ENCODE measurements around the gene RTP5. TPM values are rescaled to one million over a fixed set of nuclear protein-coding genes. Genes with fewer than 3 reads are reported as not detected.
A peak's percentile ranks its signal among the peaks of the same experiment; 100 is the strongest.
"Not testable (repeated sequence)": the region's sequence is repeated elsewhere in the genome, so short reads cannot be mapped to it uniquely, and the experiment has no call there.

Gene RTP5
- total RNA-seq, 1 experiment from 2014 or later = not detected

DNA sequence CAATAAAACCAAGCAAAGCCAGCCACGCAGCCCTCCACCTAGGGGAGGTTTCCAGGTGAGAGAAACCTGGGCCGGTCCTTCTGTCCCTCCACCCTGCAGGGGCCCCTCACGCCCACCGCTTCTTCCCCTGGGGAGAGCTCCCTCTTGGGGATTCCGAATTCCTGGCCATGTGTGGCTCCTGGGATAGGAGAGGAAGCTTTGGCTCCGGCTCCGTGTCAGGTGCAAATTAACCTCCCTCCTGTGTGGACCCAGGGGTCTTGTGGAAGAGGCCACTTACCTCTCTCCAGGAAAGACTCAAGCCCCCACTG, 4.2 kb downstream of the RTP5 start:
- peaks cover 8% of the 10 kb centered on the region for H3K9me3 Mint-ChIP-seq (ENCODE audit: low read depth, unreplicated experiment)
- no peak for DNase-seq
- H3K27me3 Mint-ChIP-seq (ENCODE audit: unreplicated experiment) = peaks cover 33% of the 10 kb centered on the region
- no peak overlapping the region for H3K27ac Mint-ChIP-seq (ENCODE audit: unreplicated experiment)
- CTCF ChIA-PET = no interaction called here
- no TSS peak for BruUV-seq (replicated peaks)
- TF ChIP-seq, protein P1, sequence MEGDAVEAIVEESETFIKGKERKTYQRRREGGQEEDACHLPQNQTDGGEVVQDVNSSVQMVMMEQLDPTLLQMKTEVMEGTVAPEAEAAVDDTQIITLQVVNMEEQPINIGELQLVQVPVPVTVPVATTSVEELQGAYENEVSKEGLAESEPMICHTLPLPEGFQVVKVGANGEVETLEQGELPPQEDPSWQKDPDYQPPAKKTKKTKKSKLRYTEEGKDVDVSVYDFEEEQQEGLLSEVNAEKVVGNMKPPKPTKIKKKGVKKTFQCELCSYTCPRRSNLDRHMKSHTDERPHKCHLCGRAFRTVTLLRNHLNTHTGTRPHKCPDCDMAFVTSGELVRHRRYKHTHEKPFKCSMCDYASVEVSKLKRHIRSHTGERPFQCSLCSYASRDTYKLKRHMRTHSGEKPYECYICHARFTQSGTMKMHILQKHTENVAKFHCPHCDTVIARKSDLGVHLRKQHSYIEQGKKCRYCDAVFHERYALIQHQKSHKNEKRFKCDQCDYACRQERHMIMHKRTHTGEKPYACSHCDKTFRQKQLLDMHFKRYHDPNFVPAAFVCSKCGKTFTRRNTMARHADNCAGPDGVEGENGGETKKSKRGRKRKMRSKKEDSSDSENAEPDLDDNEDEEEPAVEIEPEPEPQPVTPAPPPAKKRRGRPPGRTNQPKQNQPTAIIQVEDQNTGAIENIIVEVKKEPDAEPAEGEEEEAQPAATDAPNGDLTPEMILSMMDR (IDR thresholded peaks at IDR 0.05; ENCODE audit: unreplicated experiment) = no peak
- H3K36me3 Mint-ChIP-seq (ENCODE audit: insufficient read depth, unreplicated experiment) = no peaks in the 10 kb centered on the region
- H3K4me1 Mint-ChIP-seq (ENCODE audit: low read depth, unreplicated experiment) = no peaks in the 10 kb centered on the region
- intact Hi-C loops (cut with micrococcal nuclease; ENCODE audit: unreplicated experiment) = no loop called here
- H3K4me3 Mint-ChIP-seq (ENCODE audit: low read depth, unreplicated experiment) = no peak overlapping the region

DNA sequence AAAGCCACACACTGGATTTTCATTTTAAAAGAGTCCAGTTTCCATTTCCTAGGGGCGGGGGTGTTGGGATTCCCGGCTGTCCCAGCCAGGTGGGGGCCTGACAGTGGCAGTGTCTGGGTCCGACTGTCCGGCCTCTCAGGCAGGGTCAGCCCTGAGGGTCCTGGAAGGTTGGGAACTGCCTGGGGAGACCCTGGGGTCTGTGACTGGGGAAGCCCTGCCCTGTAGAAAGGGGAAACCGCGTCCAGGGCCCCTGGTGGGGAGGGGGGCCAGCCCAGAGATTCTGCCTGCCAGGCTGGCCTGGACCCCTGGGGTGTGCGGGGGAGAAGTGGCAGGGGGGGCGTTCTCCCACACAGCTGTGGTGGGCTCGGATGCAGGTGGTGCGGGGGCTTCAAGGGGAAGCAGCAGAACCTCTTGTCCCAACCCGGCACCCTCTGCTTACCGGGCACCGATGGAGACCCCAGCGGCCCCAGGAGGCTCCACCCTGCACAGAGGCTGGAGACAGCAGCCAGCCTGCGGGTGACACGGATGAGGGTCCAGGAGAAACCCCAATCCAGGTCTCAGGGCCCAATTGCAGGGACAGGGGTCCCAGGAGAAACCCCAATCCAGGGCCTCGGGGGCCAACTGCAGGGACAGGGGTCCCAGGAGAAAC, 4.9 kb downstream of the RTP5 start:
- Mint-ChIP-seq H3K27me3 (ENCODE audit: unreplicated experiment) (peaks cover 30% of the 10 kb centered on the region), H3K9me3 (ENCODE audit: low read depth, unreplicated experiment) (peaks cover 8% of the 10 kb centered on the region), H3K27ac (ENCODE audit: unreplicated experiment) (no peak overlapping the region), H3K4me3 (ENCODE audit: low read depth, unreplicated experiment) (no peak overlapping the region), H3K4me1 (ENCODE audit: low read depth, unreplicated experiment) (no peaks in the 10 kb centered on the region), H3K36me3 (ENCODE audit: insufficient read depth, unreplicated experiment) (no peaks in the 10 kb centered on the region)
- DNase-seq = no peak
- TF ChIP-seq, protein P1 (IDR thresholded peaks at IDR 0.05; ENCODE audit: unreplicated experiment) = no peak
- intact Hi-C loops (cut with micrococcal nuclease; ENCODE audit: unreplicated experiment) = no loop called here
- no TSS peak for BruUV-seq (replicated peaks)
- CTCF ChIA-PET = no interaction called here

DNA sequence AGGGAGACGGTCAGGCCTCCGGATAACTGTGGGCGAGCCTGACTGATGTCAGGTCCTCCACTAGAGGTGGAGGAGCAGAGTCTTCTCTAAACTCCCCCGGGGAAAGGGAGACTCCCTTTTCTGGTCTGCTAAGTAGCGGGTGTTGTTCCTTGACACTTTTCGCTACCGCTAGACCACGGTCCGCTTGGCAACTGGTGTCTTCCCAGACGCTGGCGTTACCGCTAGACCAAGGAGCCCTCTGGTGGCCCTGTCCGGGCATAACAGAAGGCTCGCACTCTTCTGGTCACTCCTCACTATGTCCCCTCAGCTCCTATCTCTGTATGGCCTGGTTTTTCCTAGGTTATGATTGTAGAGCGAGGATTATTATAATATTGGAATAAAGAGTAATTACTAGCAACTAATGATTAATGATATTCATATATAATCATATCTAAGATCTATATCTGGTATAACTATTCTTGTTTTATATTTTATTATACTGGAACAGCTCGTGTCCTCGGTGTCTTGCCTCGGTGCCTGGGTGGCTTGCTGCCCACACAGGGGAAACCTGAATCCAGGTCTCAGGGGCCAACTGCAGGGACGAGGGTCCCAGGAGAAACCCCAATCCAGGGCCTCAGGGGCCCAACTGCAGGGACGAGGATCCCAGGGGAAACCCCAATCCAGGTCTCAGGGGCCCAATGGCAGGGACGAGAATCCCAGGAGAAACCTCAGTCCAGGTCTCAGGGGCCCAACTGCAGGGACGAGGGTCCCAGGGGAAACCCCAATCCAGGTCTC, 6.4 kb downstream of the RTP5 start:
- CTCF ChIA-PET = not testable (repeated sequence)

DNA sequence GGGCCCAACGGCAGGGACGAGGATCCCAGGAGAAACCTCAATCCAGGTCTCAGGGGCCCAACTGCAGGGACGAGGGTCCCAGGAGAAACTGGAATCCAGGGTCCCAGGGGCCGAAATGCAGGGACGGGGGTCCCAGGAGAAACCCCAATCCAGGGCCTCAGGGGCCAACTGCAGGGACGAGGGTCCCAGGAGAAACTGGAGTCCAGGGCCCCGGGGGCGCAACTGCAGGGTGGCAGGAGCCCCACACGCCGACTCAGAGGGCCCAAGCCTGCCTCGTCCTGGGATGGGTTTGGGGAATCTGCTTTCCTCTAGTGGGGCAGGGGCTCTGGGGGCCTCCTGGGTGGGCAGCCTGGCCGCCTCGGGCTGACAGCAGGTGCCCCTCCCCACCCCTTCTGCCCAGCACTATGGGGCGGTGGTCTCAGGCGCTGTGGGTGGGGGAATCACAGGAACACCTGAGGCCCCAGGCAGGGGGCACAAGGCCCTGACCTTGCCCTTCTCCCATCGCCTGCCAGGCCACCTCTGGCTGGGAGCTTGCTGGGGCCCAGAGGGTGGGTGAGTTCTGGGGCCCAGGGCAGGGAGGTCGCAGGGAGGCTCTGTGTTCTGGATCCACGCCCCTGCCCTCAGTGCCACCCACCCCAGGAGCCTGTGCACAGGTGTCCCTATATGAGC, 7.1 kb downstream of the RTP5 start:
- H3K9me3 Mint-ChIP-seq (ENCODE audit: low read depth, unreplicated experiment) = peaks cover 8% of the 10 kb centered on the region
- intact Hi-C loops (cut with micrococcal nuclease; ENCODE audit: unreplicated experiment) = no loop called here
- DNase-seq = no peak
- no peak overlapping the region for H3K4me3 Mint-ChIP-seq (ENCODE audit: low read depth, unreplicated experiment)
- H3K4me1 Mint-ChIP-seq (ENCODE audit: low read depth, unreplicated experiment) = peaks cover 10% of the 10 kb centered on the region
- peaks cover 9% of the 10 kb centered on the region for H3K36me3 Mint-ChIP-seq (ENCODE audit: insufficient read depth, unreplicated experiment)
- H3K27ac Mint-ChIP-seq (ENCODE audit: unreplicated experiment) = no peak overlapping the region
- CTCF ChIA-PET = no interaction called here
- BruUV-seq (replicated peaks) = no TSS peak
- peaks cover 21% of the 10 kb centered on the region for H3K27me3 Mint-ChIP-seq (ENCODE audit: unreplicated experiment)
- TF ChIP-seq, protein P1 (IDR thresholded peaks at IDR 0.05; ENCODE audit: unreplicated experiment) = no peak

More for the DNA sequence above, 6.4 kb downstream of the RTP5 start:
- TF ChIP-seq, protein P1 (IDR thresholded peaks at IDR 0.05; ENCODE audit: unreplicated experiment) = peak; percentile 64
- peaks cover 28% of the 10 kb centered on the region for H3K27me3 Mint-ChIP-seq (ENCODE audit: unreplicated experiment)
- H3K9me3 Mint-ChIP-seq (ENCODE audit: low read depth, unreplicated experiment); H3K4me1 Mint-ChIP-seq (ENCODE audit: low read depth, unreplicated experiment); H3K36me3 Mint-ChIP-seq (ENCODE audit: insufficient read depth, unreplicated experiment); BruUV-seq (replicated peaks); H3K4me3 Mint-ChIP-seq (ENCODE audit: low read depth, unreplicated experiment); H3K27ac Mint-ChIP-seq (ENCODE audit: unreplicated experiment); intact Hi-C loops (cut with micrococcal nuclease; ENCODE audit: unreplicated experiment): not testable (repeated sequence)
- DNase-seq = peak; percentile 59
